SK-N-SH (cell line): Measurements from ENCODE around the gene HSPA12A. TPM values are rescaled to one million over a fixed set of nuclear protein-coding genes. Genes with fewer than 3 reads are reported as not detected.

Experiments
- CTCF ChIA-PET: fragments of 300-600, 350-600 bp; formaldehyde crosslinking; extraction: SDS; loops from one replicate; lab custom pipeline; 2021; lab: Yijun Ruan, JAX
- POLR2A ChIA-PET: fragments of 350-600 bp; sonication (Branson Sonifier 250); formaldehyde crosslinking; extraction: SDS; loops from one replicate; lab custom pipeline; 2020; ENCODE audit warnings: antibody characterized with exemption, inconsistent platforms; lab: Yijun Ruan, JAX
- DNase-seq: peaks from one replicate; pipeline ENCODE4 v3.0.0; 2012
- H2AFZ ChIP-seq: fragments of 200-600 bp; sonication (generic); 2 replicates; pipeline ENCODE4 v1.8.1; 2016; ENCODE audit warnings: antibody characterized with exemption, mild to moderate bottlenecking, low read depth
- H3F3A ChIP-seq: fragments of 200-600 bp; sonication (generic); replicated peaks from 2 replicates; pipeline ENCODE3; 2016; ENCODE audit warnings: antibody characterized with exemption, mild to moderate bottlenecking; ENCODE audit not compliant: insufficient read depth
- H3K27ac ChIP-seq, 2 experiments: fragments of 200-500 bp in 1 of 2; fragments of 200-600 bp in 1 of 2; sonication (Bioruptor generic) in 1 of 2; sonication (generic), shearing (Covaris generic) in 1 of 2; 2 replicates each; pipeline versions ENCODE4 v1.5.1 to v1.6.1; 2014 to 2016; ENCODE audit warnings: low read depth in 2 of 2, inconsistent platforms in 1 of 2, low read length in 1 of 2, mild to moderate bottlenecking in 1 of 2, mixed read lengths in 1 of 2
- H3K27me3 ChIP-seq: fragments of 200-600 bp; sonication (generic), shearing (Covaris generic); 2 replicates; pipeline ENCODE4 v1.6.1; 2016; ENCODE audit warnings: mixed run types; ENCODE audit not compliant: insufficient read depth
- H3K36me3 ChIP-seq, 2 experiments: fragments of 200-500 bp in 1 of 2; fragments of 200-600 bp in 1 of 2; sonication (Bioruptor generic) in 1 of 2; sonication (generic) in 1 of 2; replicated peaks in 1 of 2; 2 replicates each; pipeline versions ENCODE3 to v1.5.1; 2014 to 2016; ENCODE audit warnings: low read length in 1 of 2, mild to moderate bottlenecking in 1 of 2; ENCODE audit not compliant: insufficient read depth in 2 of 2, control insufficient read depth in 1 of 2
- H3K4me1 ChIP-seq, 2 experiments: fragments of 200-500 bp in 1 of 2; fragments of 200-600 bp in 1 of 2; sonication (Bioruptor generic) in 1 of 2; sonication (generic), shearing (Covaris generic) in 1 of 2; 2 replicates each; pipeline versions ENCODE4 v1.5.1 to v1.6.1; 2014 to 2016; ENCODE audit warnings: low read depth in 1 of 2, low read length in 1 of 2, mixed run types in 1 of 2; ENCODE audit not compliant: insufficient read depth in 2 of 2, control insufficient read depth in 1 of 2
- H3K4me2 ChIP-seq: fragments of 200-600 bp; sonication (generic), shearing (Covaris generic); 2 replicates; pipeline ENCODE4 v1.6.1; 2017; ENCODE audit warnings: mixed run types
- H3K4me3 ChIP-seq, 2 experiments: fragments of 200-500 bp in 1 of 2; fragments of 200-600 bp in 1 of 2; sonication (Bioruptor generic) in 1 of 2; sonication (generic), shearing (Covaris generic) in 1 of 2; 2 replicates each; pipeline versions ENCODE4 v1.5.1 to v1.8.1; 2014 to 2016; ENCODE audit warnings: low read depth in 2 of 2, inconsistent platforms in 1 of 2, low read length in 1 of 2, mild to moderate bottlenecking in 1 of 2, mixed read lengths in 1 of 2, moderate library complexity in 1 of 2
- H3K79me2 ChIP-seq: fragments of 200-600 bp; sonication (generic); 2 replicates; pipeline ENCODE4 v1.8.1; 2017; ENCODE audit warnings: mild to moderate bottlenecking; ENCODE audit not compliant: insufficient read depth
- H3K9ac ChIP-seq: fragments of 200-600 bp; sonication (generic); 2 replicates; pipeline ENCODE4 v1.6.1; 2017; ENCODE audit warnings: mixed run types
- H3K9me2 ChIP-seq: fragments of 200-600 bp; sonication (generic); 2 replicates; pipeline ENCODE4 v1.6.1; 2017; ENCODE audit warnings: mixed run types
- H3K9me3 ChIP-seq: fragments of 200-600 bp; sonication (generic); 2 replicates; pipeline ENCODE4 v1.6.1; 2017; ENCODE audit warnings: mixed run types, mild to moderate bottlenecking, moderate library complexity
- H4K20me1 ChIP-seq: fragments of 200-600 bp; sonication (generic); 2 replicates; pipeline ENCODE4 v1.6.1; 2017; ENCODE audit warnings: mild to moderate bottlenecking, mixed run types; ENCODE audit not compliant: insufficient read depth
- EP300 ChIP-seq, 2 experiments: IDR thresholded peaks; 2 replicates each; pipeline versions ENCODE4 v1.4.0 to v1.6.1; 2012; ENCODE audit warnings: borderline replicate concordance in 1 of 2, low read depth in 1 of 2, low read length in 1 of 2
- EZH2phosphoT487 ChIP-seq: fragments of 200-600 bp; sonication (generic); IDR thresholded peaks from 2 replicates; pipeline ENCODE4 v1.6.1; 2017; ENCODE audit warnings: low read depth, mixed run types, mild to moderate bottlenecking, antibody characterized with exemption, moderate library complexity, borderline replicate concordance
- FOXJ3 ChIP-seq: sonication (generic); formaldehyde crosslinking; IDR thresholded peaks from 2 replicates; pipeline ENCODE4 v1.5.1; 2020; ENCODE audit warnings: mild to moderate bottlenecking, missing genetic modification reagents
- FOXM1 ChIP-seq: IDR thresholded peaks from 2 replicates; pipeline ENCODE4 v1.4.0; 2012; ENCODE audit warnings: low read depth, mild to moderate bottlenecking
- JUND ChIP-seq: IDR thresholded peaks from 2 replicates; pipeline ENCODE4 v1.4.0; 2012
- MEF2A ChIP-seq: IDR thresholded peaks from 2 replicates; pipeline ENCODE4 v1.4.0; 2012; ENCODE audit warnings: low read depth, borderline replicate concordance
- RAD21 ChIP-seq: IDR thresholded peaks from 2 replicates; pipeline ENCODE4 v1.6.1; 2012; ENCODE audit warnings: mild to moderate bottlenecking, low read length
- RXRA ChIP-seq: IDR thresholded peaks from 2 replicates; pipeline ENCODE4 v1.4.0; 2012; ENCODE audit warnings: low read depth, mild to moderate bottlenecking, borderline replicate concordance
- SMC3 ChIP-seq: IDR thresholded peaks from 2 replicates; pipeline ENCODE4 v1.6.1; 2012; ENCODE audit warnings: low read depth, low read length, improper control_type of control experiment
- YY1 ChIP-seq: IDR thresholded peaks from 2 replicates; pipeline ENCODE4 v1.4.0; 2012; ENCODE audit warnings: low read depth, mild to moderate bottlenecking
- WGBS: methylation state at CpG from one replicate; pipeline ENCODE4 v1.1.6; 2017; ENCODE audit warnings: low lambda C conversion rate; 5-methylcytosine and 5-hydroxymethylcytosine counted together
- polyA plus RNA-seq, 3 experiments: library from polyadenylated mRNA; depleted of rRNA; stranded (reverse); fragments of >200 nt; gene quantifications; 2 replicates each; pipeline ENCODE4 v1.2.3, GENCODE V29; 2012
- TF ChIP-seq, protein P1 (sequence below): fragments of 150-350 bp; IDR thresholded peaks from 2 replicates; pipeline ENCODE4 v1.6.1; 2017; ENCODE audit warnings: antibody characterized with exemption, low read length, low read depth, borderline replicate concordance
- TF ChIP-seq, protein P2 (sequence below): IDR thresholded peaks from 2 replicates; pipeline ENCODE4 v1.6.1; 2012; ENCODE audit warnings: mild to moderate bottlenecking, low read depth, low read length, moderate library complexity
- TF ChIP-seq, protein P3 (sequence below): IDR thresholded peaks from 2 replicates; pipeline ENCODE4; 2012

Gene HSPA12A
- polyA plus RNA-seq, 1 of the 3 experiments (the other 2 are of a cell fraction): 2.9 TPM

DNA sequence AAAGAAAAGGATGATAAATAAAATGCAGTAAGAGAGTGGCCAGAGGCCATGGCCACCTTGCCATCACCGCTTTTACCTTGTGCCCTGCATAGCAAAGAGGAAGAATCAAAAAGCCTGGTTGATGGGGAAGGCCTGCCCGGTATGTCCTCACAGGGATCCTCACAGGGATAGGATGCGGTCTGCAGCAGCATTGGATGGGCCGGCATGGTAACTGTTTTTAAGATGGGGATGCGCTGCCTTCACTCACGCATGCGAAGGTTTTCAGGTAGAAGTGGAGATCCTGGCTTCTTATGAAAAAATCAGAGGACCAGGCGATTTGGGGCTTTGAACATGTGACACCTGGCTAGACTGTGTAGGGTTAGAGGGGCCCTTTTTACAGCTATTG is 109.2 kb downstream of the HSPA12A start:
- CTCF ChIA-PET: interaction anchor here (0.8 to 10.0 kb wide), 2 partner anchors 155 to 542 kb away, joined by 3 to 142 read pairs; no protein-coding TSS in a partner anchor
- H2AFZ ChIP-seq: no peak overlapping the region
- no peak overlapping the region for H3K4me3 ChIP-seq
- H3K9ac ChIP-seq: no peak overlapping the region
- no peak for DNase-seq
- TF ChIP-seq EP300 (IDR thresholded peaks at IDR 0.05; ENCODE audit: borderline replicate concordance in 1 of 2, low read depth in 1 of 2, low read length in 1 of 2) (no peak), RXRA (no peak), RAD21 (no peak), FOXJ3 (CRISPR knock-in tag) (no peak), SMC3 (no peak), YY1 (no peak), FOXM1 (no peak), JUND (no peak), MEF2A (no peak), EZH2phosphoT487 (no peak)
- TF ChIP-seq, protein P1, sequence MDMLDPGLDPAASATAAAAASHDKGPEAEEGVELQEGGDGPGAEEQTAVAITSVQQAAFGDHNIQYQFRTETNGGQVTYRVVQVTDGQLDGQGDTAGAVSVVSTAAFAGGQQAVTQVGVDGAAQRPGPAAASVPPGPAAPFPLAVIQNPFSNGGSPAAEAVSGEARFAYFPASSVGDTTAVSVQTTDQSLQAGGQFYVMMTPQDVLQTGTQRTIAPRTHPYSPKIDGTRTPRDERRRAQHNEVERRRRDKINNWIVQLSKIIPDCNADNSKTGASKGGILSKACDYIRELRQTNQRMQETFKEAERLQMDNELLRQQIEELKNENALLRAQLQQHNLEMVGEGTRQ: no peak
- TF ChIP-seq, protein P2, sequence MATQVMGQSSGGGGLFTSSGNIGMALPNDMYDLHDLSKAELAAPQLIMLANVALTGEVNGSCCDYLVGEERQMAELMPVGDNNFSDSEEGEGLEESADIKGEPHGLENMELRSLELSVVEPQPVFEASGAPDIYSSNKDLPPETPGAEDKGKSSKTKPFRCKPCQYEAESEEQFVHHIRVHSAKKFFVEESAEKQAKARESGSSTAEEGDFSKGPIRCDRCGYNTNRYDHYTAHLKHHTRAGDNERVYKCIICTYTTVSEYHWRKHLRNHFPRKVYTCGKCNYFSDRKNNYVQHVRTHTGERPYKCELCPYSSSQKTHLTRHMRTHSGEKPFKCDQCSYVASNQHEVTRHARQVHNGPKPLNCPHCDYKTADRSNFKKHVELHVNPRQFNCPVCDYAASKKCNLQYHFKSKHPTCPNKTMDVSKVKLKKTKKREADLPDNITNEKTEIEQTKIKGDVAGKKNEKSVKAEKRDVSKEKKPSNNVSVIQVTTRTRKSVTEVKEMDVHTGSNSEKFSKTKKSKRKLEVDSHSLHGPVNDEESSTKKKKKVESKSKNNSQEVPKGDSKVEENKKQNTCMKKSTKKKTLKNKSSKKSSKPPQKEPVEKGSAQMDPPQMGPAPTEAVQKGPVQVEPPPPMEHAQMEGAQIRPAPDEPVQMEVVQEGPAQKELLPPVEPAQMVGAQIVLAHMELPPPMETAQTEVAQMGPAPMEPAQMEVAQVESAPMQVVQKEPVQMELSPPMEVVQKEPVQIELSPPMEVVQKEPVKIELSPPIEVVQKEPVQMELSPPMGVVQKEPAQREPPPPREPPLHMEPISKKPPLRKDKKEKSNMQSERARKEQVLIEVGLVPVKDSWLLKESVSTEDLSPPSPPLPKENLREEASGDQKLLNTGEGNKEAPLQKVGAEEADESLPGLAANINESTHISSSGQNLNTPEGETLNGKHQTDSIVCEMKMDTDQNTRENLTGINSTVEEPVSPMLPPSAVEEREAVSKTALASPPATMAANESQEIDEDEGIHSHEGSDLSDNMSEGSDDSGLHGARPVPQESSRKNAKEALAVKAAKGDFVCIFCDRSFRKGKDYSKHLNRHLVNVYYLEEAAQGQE: no peak
- TF ChIP-seq, protein P3, sequence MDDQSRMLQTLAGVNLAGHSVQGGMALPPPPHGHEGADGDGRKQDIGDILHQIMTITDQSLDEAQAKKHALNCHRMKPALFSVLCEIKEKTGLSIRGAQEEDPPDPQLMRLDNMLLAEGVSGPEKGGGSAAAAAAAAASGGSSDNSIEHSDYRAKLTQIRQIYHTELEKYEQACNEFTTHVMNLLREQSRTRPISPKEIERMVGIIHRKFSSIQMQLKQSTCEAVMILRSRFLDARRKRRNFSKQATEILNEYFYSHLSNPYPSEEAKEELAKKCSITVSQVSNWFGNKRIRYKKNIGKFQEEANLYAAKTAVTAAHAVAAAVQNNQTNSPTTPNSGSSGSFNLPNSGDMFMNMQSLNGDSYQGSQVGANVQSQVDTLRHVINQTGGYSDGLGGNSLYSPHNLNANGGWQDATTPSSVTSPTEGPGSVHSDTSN: no peak
- no peaks in the 10 kb centered on the region for H3F3A ChIP-seq
- 63% methylated on average over 3 of the region's 8 CpGs for WGBS
- no peaks in the 10 kb centered on the region for H3K4me1 ChIP-seq
- no peaks in the 10 kb centered on the region for H3K36me3 ChIP-seq
- H3K27ac ChIP-seq: no peak overlapping the region
- no peaks in the 10 kb centered on the region for H3K9me2 ChIP-seq
- H3K4me2 ChIP-seq: no peak overlapping the region
- POLR2A ChIA-PET: no interaction called here
- H3K9me3 ChIP-seq: no peaks in the 10 kb centered on the region
- H3K79me2 ChIP-seq: no peaks in the 10 kb centered on the region
- H3K27me3 ChIP-seq: no peaks in the 10 kb centered on the region; the same call in 1 of the 2 replicates
- H4K20me1 ChIP-seq: no peaks in the 10 kb centered on the region
